Thyroid gland (tissue), 4 donors: Measurements from ENCODE around the gene SASH1. TPM values are rescaled to one million over a fixed set of nuclear protein-coding genes. Genes with fewer than 3 reads are reported as not detected.
A peak's percentile ranks its signal among the peaks of the same experiment; 100 is the strongest.

Experiments
- DNase-seq, 2 donors: peaks; one replicate each; pipeline ENCODE4 v3.0.0-alpha.2; 2019
- H3K27ac ChIP-seq, 3 donors: fragments of 200-600 bp; sonication (generic); 1 replicate in 2 of 3; 2 replicates in 1 of 3; pipeline ENCODE4 v1.5.1; 2016 to 2019; ENCODE audit warnings: mild to moderate bottlenecking in 1 of 3, moderate library complexity in 1 of 3
- H3K27me3 ChIP-seq: fragments of 200-600 bp; sonication (generic); one replicate; pipeline ENCODE4 v1.5.1; 2019
- H3K36me3 ChIP-seq, 2 donors: fragments of 200-600 bp; sonication (generic); one replicate each; pipeline ENCODE4 v1.5.1; 2016 to 2019
- H3K4me1 ChIP-seq, 2 donors: fragments of 200-600 bp; sonication (generic); one replicate each; pipeline ENCODE4 v1.5.1; 2017 to 2019
- H3K4me3 ChIP-seq, 3 donors: fragments of 200-600 bp; sonication (generic); replicated peaks in 1 of 3; 1 replicate in 2 of 3; 2 replicates in 1 of 3; pipeline ENCODE4 v1.5.1; 2016; ENCODE audit warnings: mild to moderate bottlenecking in 1 of 3
- H3K9me3 ChIP-seq: fragments of 200-600 bp; sonication (generic); one replicate; pipeline ENCODE4 v1.5.1; 2017
- CTCF ChIP-seq, 6 experiments: fragments of 200-600 bp in 3 of 6; fragments of 450-650 bp in 3 of 6; sonication (generic) in 3 of 6; IDR thresholded peaks; one replicate each; pipeline ENCODE4 v1.5.1; 2016 to 2019; ENCODE audit warnings: antibody characterized with exemption in 6 of 6, mild to moderate bottlenecking in 2 of 6, inconsistent platforms in 1 of 6, moderate library complexity in 1 of 6
- POLR2A ChIP-seq, 2 donors: fragments of 450-650 bp; IDR thresholded peaks; one replicate each; pipeline ENCODE4 v1.6.1; 2017; ENCODE audit warnings: antibody characterized with exemption in 2 of 2, mild to moderate bottlenecking in 2 of 2, moderate library complexity in 1 of 2
- WGBS, 2 donors: methylation state at CpG; one replicate each; pipeline ENCODE4 v1.1.5; 2017; 5-methylcytosine and 5-hydroxymethylcytosine counted together
- intact Hi-C: fragments of 100-400 bp; cut with DNase I; formaldehyde crosslinking; loops from one replicate; pipeline ENCODE4 v1.15.1; 2023
- total RNA-seq, 4 donors: library from RNA; depleted of rRNA; stranded (reverse); fragments of >200 nt; gene quantifications; one replicate each; pipeline ENCODE4 v1.2.3, GENCODE V29; 2016

Gene SASH1
- total RNA-seq, 4 donors from 2014 or later: 154 to 235 (median 190) TPM

GRCh38 chr6:148336901-148337300 lies 5.7 kb upstream of the SASH1 start:
- Histone ChIP-seq H3K27me3 (no peaks in the 10 kb centered on the region), H3K27ac (no peak overlapping the region), H3K9me3 (no peaks in the 10 kb centered on the region), H3K36me3 (no peaks in the 10 kb centered on the region), H3K4me3 (no peak overlapping the region), H3K4me1 (peaks cover 12 to 16% of the 10 kb centered on the region in 2 donors)
- DNase-seq: no peak
- intact Hi-C loops: no loop called here
- WGBS, 2 donors: 95 to 98% methylated on average over 9 of the region's 9 CpGs
- TF ChIP-seq CTCF (IDR thresholded peaks at IDR 0.05): no peak
- no peak for TF ChIP-seq POLR2A (IDR thresholded peaks at IDR 0.05)

GRCh38 chr6:148339766-148340165 lies 2.9 kb upstream of the SASH1 start:
- no peak for TF ChIP-seq CTCF (IDR thresholded peaks at IDR 0.05)
- TF ChIP-seq POLR2A (IDR thresholded peaks at IDR 0.05): no peak
- no peaks in the 10 kb centered on the region for H3K9me3 ChIP-seq
- DNase-seq: no peak
- no peaks in the 10 kb centered on the region for H3K36me3 ChIP-seq
- H3K4me3 ChIP-seq: no peak overlapping the region
- WGBS, 2 donors: 95 to 100% methylated on average over 5 of the region's 5 CpGs
- H3K4me1 ChIP-seq: peaks cover 12 to 19% of the 10 kb centered on the region in 2 donors
- intact Hi-C loops: loop anchor here (10.0 kb wide), 1 partner anchor 125 kb away; no protein-coding TSS in a partner anchor
- H3K27ac ChIP-seq: no peak overlapping the region
- H3K27me3 ChIP-seq: no peaks in the 10 kb centered on the region

GRCh38 chr6:148340586-148341297 lies 1.9 kb upstream of the SASH1 start:
- 97% methylated on average over 9 of the region's 9 CpGs for WGBS, 2 donors
- H3K9me3 ChIP-seq: no peaks in the 10 kb centered on the region
- DNase-seq: no peak
- intact Hi-C loops: loop anchor here (10.0 kb wide), 1 partner anchor 124 kb away; no protein-coding TSS in a partner anchor
- peaks cover 18 to 28% of the 10 kb centered on the region in 2 donors for H3K4me1 ChIP-seq
- peak overlapping the region in 2 of 3 donors; percentile 96 to 97 for H3K27ac ChIP-seq
- TF ChIP-seq POLR2A (IDR thresholded peaks at IDR 0.05) (no peak), CTCF (IDR thresholded peaks at IDR 0.05) (no peak)
- no peaks in the 10 kb centered on the region for H3K27me3 ChIP-seq
- H3K4me3 ChIP-seq: no peak overlapping the region
- H3K36me3 ChIP-seq: no peaks in the 10 kb centered on the region

GRCh38 chr6:148342100-148342349 lies 613 bp upstream of the SASH1 start:
- TF ChIP-seq CTCF (IDR thresholded peaks at IDR 0.05) (no peak), POLR2A (IDR thresholded peaks at IDR 0.05) (no peak)
- Histone ChIP-seq H3K36me3 (no peaks in the 10 kb centered on the region), H3K4me3 (peak overlapping the region in 2 of 3 donors; percentile 1 to 72), H3K27me3 (no peaks in the 10 kb centered on the region), H3K4me1 (peaks cover 31 to 39% of the 10 kb centered on the region in 2 donors), H3K27ac (peak overlapping the region; percentile 93 to 97 (median 96)), H3K9me3 (no peaks in the 10 kb centered on the region)
- WGBS, 2 donors: 3 to 7% methylated on average over 8 of the region's 8 CpGs
- intact Hi-C loops: loop anchor here (10.0 kb wide), 1 partner anchor 123 kb away; no protein-coding TSS in a partner anchor
- DNase-seq: no peak

GRCh38 chr6:148343047-148343782 lies 577 bp downstream of the SASH1 start:
- peak overlapping the region; percentile 95 to 97 (median 96) for H3K27ac ChIP-seq
- peak overlapping the region; percentile 64 to 76 (median 72) for H3K4me3 ChIP-seq
- 2 to 4% methylated on average over 19 to 25 of the region's 34 CpGs for WGBS, 2 donors
- no peaks in the 10 kb centered on the region for H3K27me3 ChIP-seq
- DNase-seq: peak in 1 of 2 donors; percentile 40
- H3K36me3 ChIP-seq: no peaks in the 10 kb centered on the region
- H3K9me3 ChIP-seq: no peaks in the 10 kb centered on the region
- TF ChIP-seq POLR2A (IDR thresholded peaks at IDR 0.05): no peak
- TF ChIP-seq CTCF (IDR thresholded peaks at IDR 0.05): peak in 1 of 6 experiments; percentile 18
- intact Hi-C loops: loop anchor here (10.0 kb wide), 1 partner anchor 122 kb away; no protein-coding TSS in a partner anchor
- peaks cover 43 to 51% of the 10 kb centered on the region in 2 donors for H3K4me1 ChIP-seq
